Measurements from ENCODE around the gene PKD1. TPM values are rescaled to one million over a fixed set of nuclear protein-coding genes. Genes with fewer than 3 reads are reported as not detected.

The PKD1 gene
- total and polyA plus RNA-seq, 2 donors (not counting 1 experiment from before 2014, with no cell fraction given) = 100 to 116 TPM

DNA sequence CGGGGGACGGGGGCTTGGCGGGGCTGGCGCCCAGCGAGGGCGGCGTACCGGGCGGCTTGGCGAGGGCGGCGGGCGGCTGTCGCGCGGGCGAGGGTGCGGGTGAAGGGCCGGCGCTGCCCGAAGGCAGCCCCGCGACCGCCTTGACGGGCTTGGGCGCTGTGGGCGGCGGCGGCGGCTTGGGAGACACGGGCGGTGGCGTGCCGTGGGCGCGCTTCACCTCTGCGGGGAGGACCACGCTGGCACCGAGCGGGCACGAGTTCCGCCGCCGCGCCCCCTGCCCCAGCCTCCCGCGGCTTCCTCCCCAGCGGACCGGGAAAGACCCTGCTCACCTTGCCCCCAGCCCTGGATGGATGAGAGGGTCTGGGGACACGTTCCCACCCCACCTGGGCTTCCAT, 43.4 kb upstream of the PKD1 start:
- Histone ChIP-seq H3K27me3 (replicated peaks in 1 of 4; ENCODE audit: control extremely low read depth in 1 of 4, control insufficient read depth in 3 of 4, insufficient read depth in 4 of 4, low read length in 3 of 4) (no peaks in the 10 kb centered on the region), H3K27ac (ENCODE audit: low read length in 2 of 2) (no peak overlapping the region), H3K79me2 (ENCODE audit: control insufficient read depth, insufficient read depth, low read length) (no peaks in the 10 kb centered on the region), H3K4me3 (ENCODE audit: control extremely low read depth in 1 of 5, extremely low read depth in 1 of 5, insufficient read depth in 1 of 5, low read depth in 2 of 5, low read length in 4 of 5) (no peak overlapping the region), H3K9me3 (ENCODE audit: control extremely low read depth in 1 of 3, control insufficient read depth in 2 of 3, insufficient read depth in 1 of 3, low read length in 2 of 3) (no peaks in the 10 kb centered on the region), H4K20me1 (ENCODE audit: control insufficient read depth, insufficient read depth, low read length, poor library complexity, severe bottlenecking) (no peaks in the 10 kb centered on the region), H3K4me2 (replicated peaks; ENCODE audit: low read depth, low read length, poor library complexity, severe bottlenecking) (no peak overlapping the region), H3K36me3 (replicated peaks in 1 of 2; ENCODE audit: control extremely low read depth in 1 of 2, control insufficient read depth in 1 of 2, extremely low read depth in 1 of 2, insufficient read depth in 2 of 2, low read length in 1 of 2) (peaks cover 0 to 18% of the 10 kb centered on the region in 2 experiments), H3K9ac (ENCODE audit: low read length) (no peak overlapping the region), H2AFZ (ENCODE audit: insufficient read depth, low read depth, low read length, poor library complexity, severe bottlenecking) (no peak overlapping the region), H3K4me1 (ENCODE audit: control insufficient read depth in 2 of 2, insufficient read depth in 2 of 2, low read length in 2 of 2) (no peaks in the 10 kb centered on the region)
- intact Hi-C loops (cut with micrococcal nuclease) = no loop called here
- ChIA-PET POLR2A (no interaction called here), CTCF (no interaction called here)
- ATAC-seq (ENCODE audit: low read depth) (no peak), DNase-seq (no peak)
- Mint-ChIP-seq H3K27ac (no peak overlapping the region), H3K4me3 (no peak overlapping the region), H3K9me3 (ENCODE audit: insufficient read depth) (no peaks in the 10 kb centered on the region), H3K27me3 (no peaks in the 10 kb centered on the region), H3K4me1 (peaks cover 2% of the 10 kb centered on the region)
- TF ChIP-seq, protein P1, sequence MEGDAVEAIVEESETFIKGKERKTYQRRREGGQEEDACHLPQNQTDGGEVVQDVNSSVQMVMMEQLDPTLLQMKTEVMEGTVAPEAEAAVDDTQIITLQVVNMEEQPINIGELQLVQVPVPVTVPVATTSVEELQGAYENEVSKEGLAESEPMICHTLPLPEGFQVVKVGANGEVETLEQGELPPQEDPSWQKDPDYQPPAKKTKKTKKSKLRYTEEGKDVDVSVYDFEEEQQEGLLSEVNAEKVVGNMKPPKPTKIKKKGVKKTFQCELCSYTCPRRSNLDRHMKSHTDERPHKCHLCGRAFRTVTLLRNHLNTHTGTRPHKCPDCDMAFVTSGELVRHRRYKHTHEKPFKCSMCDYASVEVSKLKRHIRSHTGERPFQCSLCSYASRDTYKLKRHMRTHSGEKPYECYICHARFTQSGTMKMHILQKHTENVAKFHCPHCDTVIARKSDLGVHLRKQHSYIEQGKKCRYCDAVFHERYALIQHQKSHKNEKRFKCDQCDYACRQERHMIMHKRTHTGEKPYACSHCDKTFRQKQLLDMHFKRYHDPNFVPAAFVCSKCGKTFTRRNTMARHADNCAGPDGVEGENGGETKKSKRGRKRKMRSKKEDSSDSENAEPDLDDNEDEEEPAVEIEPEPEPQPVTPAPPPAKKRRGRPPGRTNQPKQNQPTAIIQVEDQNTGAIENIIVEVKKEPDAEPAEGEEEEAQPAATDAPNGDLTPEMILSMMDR (IDR thresholded peaks at IDR 0.05) = no peak
- no peak for TF ChIP-seq EZH2 (IDR thresholded peaks at IDR 0.05; ENCODE audit: borderline replicate concordance, insufficient read depth, low read depth, low read length, poor library complexity, severe bottlenecking)
- WGBS (ENCODE audit: insufficient coverage) = 59% methylated on average over 42 of the region's 50 CpGs

- Histone ChIP-seq H3K4me2 (replicated peaks; ENCODE audit: low read depth, low read length, poor library complexity, severe bottlenecking) (no peak overlapping the region), H3K4me1 (ENCODE audit: control insufficient read depth in 2 of 2, insufficient read depth in 2 of 2, low read length in 2 of 2) (no peaks in the 10 kb centered on the region), H3K79me2 (ENCODE audit: control insufficient read depth, insufficient read depth, low read length) (no peaks in the 10 kb centered on the region), H3K27me3 (replicated peaks in 1 of 4; ENCODE audit: control extremely low read depth in 1 of 4, control insufficient read depth in 3 of 4, insufficient read depth in 4 of 4, low read length in 3 of 4) (no peaks in the 10 kb centered on the region), H3K27ac (ENCODE audit: low read length in 2 of 2) (no peak overlapping the region), H3K9me3 (ENCODE audit: control extremely low read depth in 1 of 3, control insufficient read depth in 2 of 3, insufficient read depth in 1 of 3, low read length in 2 of 3) (no peaks in the 10 kb centered on the region), H3K9ac (ENCODE audit: low read length) (no peak overlapping the region), H2AFZ (ENCODE audit: insufficient read depth, low read depth, low read length, poor library complexity, severe bottlenecking) (no peak overlapping the region), H3K4me3 (ENCODE audit: control extremely low read depth in 1 of 5, extremely low read depth in 1 of 5, insufficient read depth in 1 of 5, low read depth in 2 of 5, low read length in 4 of 5) (no peak overlapping the region), H4K20me1 (ENCODE audit: control insufficient read depth, insufficient read depth, low read length, poor library complexity, severe bottlenecking) (no peaks in the 10 kb centered on the region), H3K36me3 (replicated peaks in 1 of 2; ENCODE audit: control extremely low read depth in 1 of 2, control insufficient read depth in 1 of 2, extremely low read depth in 1 of 2, insufficient read depth in 2 of 2, low read length in 1 of 2) (peaks cover 0 to 22% of the 10 kb centered on the region in 2 experiments)
- H3K4me3 Mint-ChIP-seq = no peak overlapping the region
- POLR2A ChIA-PET = no interaction called here
- CTCF ChIA-PET = no interaction called here
- 47% methylated on average over 106 of the region's 106 CpGs for WGBS (ENCODE audit: insufficient coverage)
- H3K9me3 Mint-ChIP-seq (ENCODE audit: insufficient read depth) = no peaks in the 10 kb centered on the region
- intact Hi-C loops (cut with micrococcal nuclease) = no loop called here
- H3K27ac Mint-ChIP-seq = no peak overlapping the region
- DNase-seq (no peak), ATAC-seq (ENCODE audit: low read depth) (peak; percentile 46)
- H3K4me1 Mint-ChIP-seq = peaks cover 1% of the 10 kb centered on the region
- no peaks in the 10 kb centered on the region for H3K27me3 Mint-ChIP-seq
- TF ChIP-seq, protein P1 (IDR thresholded peaks at IDR 0.05) = no peak
- no peak for TF ChIP-seq EZH2 (IDR thresholded peaks at IDR 0.05; ENCODE audit: borderline replicate concordance, insufficient read depth, low read depth, low read length, poor library complexity, severe bottlenecking)
Observed at GRCh38 chr16:2178321-2179106, 42.8 kb upstream of the PKD1 start.

Data from B cell (primary cell).